Forelimb muscle (tissue), 1 donor: ENCODE results near the gene MARCOL. TPM values are rescaled to one million over a fixed set of nuclear protein-coding genes. Genes with fewer than 3 reads are reported as not detected.

Experiments
- DNase-seq: peaks from one replicate; pipeline ENCODE4 v3.0.0-alpha.2; 2013; ENCODE audit warnings: low read depth
- polyA plus RNA-seq: library from polyadenylated mRNA; unstranded; fragments of 120-200 nt; gene quantifications from one replicate; pipeline ENCODE4 v1.2.1, GENCODE V29; 2013; ENCODE audit not compliant: insufficient read length

The MARCOL gene
- polyA plus RNA-seq = not detected

GRCh38 chr5:148238418-148238794 lies at the start of gene MARCOL:
TSS of gene MARCOL (plus strand) at chr5:148238525. CDS start at chr5:148238598, 73 bp downstream.
- no peak for DNase-seq

GRCh38 chr5:148191010-148191409 lies 47.3 kb upstream of the MARCOL start:
- DNase-seq = no peak

GRCh38 chr5:148193202-148193601 lies 45.1 kb upstream of the MARCOL start:
- DNase-seq = no peak

GRCh38 chr5:148201151-148201550 lies 37.2 kb upstream of the MARCOL start:
- DNase-seq = no peak

- no peak for DNase-seq
Observed at GRCh38 chr5:148202531-148203203, 35.7 kb upstream of the MARCOL start, which contains the start of gene SPINK6. TSS of gene SPINK6 (plus strand) at chr5:148203042. CDS start at chr5:148203097, 55 bp downstream.

- no peak for DNase-seq
Observed at GRCh38 chr5:148205044-148205806, 33.1 kb upstream of the MARCOL start.

- DNase-seq = no peak
Observed at GRCh38 chr5:148205865-148206264, 32.5 kb upstream of the MARCOL start.

- no peak for DNase-seq
Observed at GRCh38 chr5:148206620-148207019, 31.7 kb upstream of the MARCOL start.

GRCh38 chr5:148208226-148208625 lies 30.1 kb upstream of the MARCOL start:
- DNase-seq = no peak

- DNase-seq = no peak
Observed at GRCh38 chr5:148209151-148209770, 29.1 kb upstream of the MARCOL start.

- peak; percentile 5 for DNase-seq
Observed at GRCh38 chr5:148214665-148215185, 23.6 kb upstream of the MARCOL start.

GRCh38 chr5:148221508-148221907 lies 16.8 kb upstream of the MARCOL start:
- DNase-seq = no peak

GRCh38 chr5:148224117-148224742 lies 14.1 kb upstream of the MARCOL start:
- no peak for DNase-seq

- no peak for DNase-seq
Observed at GRCh38 chr5:148228392-148228984, 9.8 kb upstream of the MARCOL start.

GRCh38 chr5:148229840-148230239 lies 8.5 kb upstream of the MARCOL start:
- no peak for DNase-seq

GRCh38 chr5:148230240-148230639 lies 8.1 kb upstream of the MARCOL start:
- DNase-seq = no peak

GRCh38 chr5:148237785-148238417 lies 424 bp upstream of the MARCOL start:
- no peak for DNase-seq

- no peak for DNase-seq
Observed at GRCh38 chr5:148248894-148249293, 10.6 kb downstream of the MARCOL start.

GRCh38 chr5:148255456-148255855 lies 17.1 kb downstream of the MARCOL start:
- no peak for DNase-seq

- no peak for DNase-seq
Observed at GRCh38 chr5:148259288-148259687, 21.0 kb downstream of the MARCOL start.

GRCh38 chr5:148261221-148261620 lies 22.9 kb downstream of the MARCOL start:
- no peak for DNase-seq
